HepG2 (cell line): Measurements from ENCODE around the gene ZNF792. TPM values are rescaled to one million over a fixed set of nuclear protein-coding genes. Genes with fewer than 3 reads are reported as not detected.

Experiments
- ATAC-seq: fragments of 200-7000 bp; cut with Tn5 transposase; 3 replicates; pipeline ENCODE4 v1.9.1; 2020; ENCODE audit warnings: mild to moderate bottlenecking, moderate library complexity
- BruUV-seq: library from RNA; stranded (reverse); fragments of 400-500 nt; replicated peaks from 2 replicates; lab custom pipeline; 2021; lab: Mats Ljungman, UMichigan
- CTCF ChIA-PET: fragments of 300-600 bp; formaldehyde crosslinking; extraction: SDS; loops from one replicate; lab custom pipeline; 2021; ENCODE audit warnings: low total read pairs, inconsistent platforms, low intra/inter-chr PET ratio; lab: Yijun Ruan, JAX
- POLR2A ChIA-PET: fragments of 350-600 bp; sonication (Branson Sonifier 250); formaldehyde crosslinking; loops from one replicate; lab custom pipeline; 2020; ENCODE audit warnings: antibody characterized with exemption, inconsistent platforms; lab: Yijun Ruan, JAX
- DNase-seq: peaks from one replicate; pipeline ENCODE4 v3.0.0-alpha.2; 2015; ENCODE audit warnings: low spot score
- FAIRE-seq: peaks from 3 replicates; lab custom pipeline; 2011; peaks lifted over from hg19 to GRCh38; lab: Jason Lieb, UNC
- H2AFZ ChIP-seq: one replicate; pipeline ENCODE4 v1.6.1; 2011; ENCODE audit warnings: low read length, inconsistent platforms
- H3K27ac ChIP-seq: fragments of 300-600 bp; 3 replicates; pipeline ENCODE4 v1.8.0; 2011; ENCODE audit warnings: mixed run types, mild to moderate bottlenecking, mixed read lengths, low read length, inconsistent platforms; ENCODE audit not compliant: insufficient read depth; ENCODE audit errors: extremely low read length
- H3K27me3 ChIP-seq, 2 experiments: fragments of 200-600 bp in 1 of 2; 2 replicates in 1 of 2; 3 replicates in 1 of 2; pipeline versions ENCODE4 v1.6.0 to v1.8.0; 2011; ENCODE audit warnings: low read length in 2 of 2, mild to moderate bottlenecking in 2 of 2, moderate library complexity in 2 of 2, inconsistent platforms in 1 of 2; ENCODE audit not compliant: insufficient read depth in 2 of 2, control insufficient read depth in 1 of 2
- H3K36me3 ChIP-seq, 2 experiments: fragments of 200-600 bp in 1 of 2; replicated peaks in 1 of 2; 2 replicates in 1 of 2; 3 replicates in 1 of 2; pipeline versions ENCODE4 v1.5.1 to v1.8.0; 2011; ENCODE audit warnings: low read length in 2 of 2, inconsistent platforms in 1 of 2; ENCODE audit not compliant: insufficient read depth in 2 of 2, control insufficient read depth in 1 of 2
- H3K4me1 ChIP-seq: 2 replicates; pipeline ENCODE4 v1.5.1; 2012; ENCODE audit warnings: low read length, inconsistent platforms; ENCODE audit not compliant: insufficient read depth
- H3K4me2 ChIP-seq: 2 replicates; pipeline ENCODE4 v1.6.0; 2011; ENCODE audit warnings: low read depth, low read length, inconsistent platforms
- H3K4me3 ChIP-seq, 3 experiments: fragments of 200-600 bp in 1 of 3; sonication (generic), shearing (Covaris generic) in 1 of 3; replicated peaks in 1 of 3; 2 replicates each; pipeline ENCODE4 v1.5.1; 2011 to 2016; ENCODE audit warnings: low read length in 3 of 3, inconsistent platforms in 2 of 3, low read depth in 2 of 3, mild to moderate bottlenecking in 2 of 3, control low read depth in 1 of 3, mixed read lengths in 1 of 3; ENCODE audit not compliant: insufficient read depth in 1 of 3
- H3K79me2 ChIP-seq: one replicate; pipeline ENCODE4 v1.6.1; 2011; ENCODE audit warnings: low read length, inconsistent platforms; ENCODE audit not compliant: insufficient read depth
- H3K9ac ChIP-seq: 2 replicates; pipeline ENCODE4 v1.6.0; 2011; ENCODE audit warnings: mild to moderate bottlenecking, low read depth, low read length, inconsistent platforms; ENCODE audit not compliant: insufficient read depth
- H3K9me3 ChIP-seq: 2 replicates; pipeline ENCODE4 v1.5.1; 2012; ENCODE audit warnings: mild to moderate bottlenecking, low read length
- H4K20me1 ChIP-seq: 2 replicates; pipeline ENCODE4 v1.6.0; 2011; ENCODE audit warnings: inconsistent platforms, mild to moderate bottlenecking, low read length, moderate library complexity; ENCODE audit not compliant: insufficient read depth
- CAMTA2 ChIP-seq: sonication (generic); formaldehyde crosslinking; IDR thresholded peaks from 2 replicates; pipeline ENCODE4 v1.4.0; 2020; ENCODE audit warnings: mild to moderate bottlenecking, missing genetic modification reagents, borderline replicate concordance
- CBX1 ChIP-seq: IDR thresholded peaks from one replicate; pipeline ENCODE4 v1.6.1; 2016; ENCODE audit warnings: antibody characterized with exemption, low read depth
- GABPA ChIP-seq, 2 experiments: IDR thresholded peaks; 2 replicates each; pipeline ENCODE4 v1.6.1; 2011 to 2016; ENCODE audit warnings: low read depth in 2 of 2, low read length in 1 of 2, missing biosample characterization in 1 of 2, missing genetic modification characterization in 1 of 2
- KAT2B ChIP-seq: fragments of 150-350 bp; IDR thresholded peaks from 2 replicates; pipeline ENCODE4 v1.6.1; 2014; ENCODE audit warnings: low read depth, low read length, borderline replicate concordance
- MZF1 ChIP-seq: sonication (generic); formaldehyde crosslinking; IDR thresholded peaks from 2 replicates; pipeline ENCODE4 v1.8.1; 2023; ENCODE audit warnings: mild to moderate bottlenecking, missing genetic modification reagents, borderline replicate concordance
- SOX5 ChIP-seq: IDR thresholded peaks from 2 replicates; pipeline ENCODE4 v1.6.1; 2016; ENCODE audit warnings: borderline replicate concordance
- SRY ChIP-seq: sonication (generic); formaldehyde crosslinking; IDR thresholded peaks from 2 replicates; pipeline ENCODE4 v1.8.0; 2022; ENCODE audit warnings: mild to moderate bottlenecking, missing genetic modification reagents
- USF2 ChIP-seq, 2 experiments: sonication (generic) in 1 of 2; formaldehyde crosslinking in 1 of 2; IDR thresholded peaks; 2 replicates each; pipeline versions ENCODE4 v1.5.1 to v1.6.1; 2011 to 2020; ENCODE audit warnings: borderline replicate concordance in 1 of 2, low read depth in 1 of 2, low read length in 1 of 2, mild to moderate bottlenecking in 1 of 2, missing genetic modification reagents in 1 of 2, moderate library complexity in 1 of 2
- ZFP36 ChIP-seq: fragments of 150-350 bp; IDR thresholded peaks from 2 replicates; pipeline ENCODE4 v1.6.1; 2018; ENCODE audit warnings: borderline replicate concordance, low read length, low read depth; ENCODE audit not compliant: partially characterized antibody
- ZNF326 ChIP-seq: sonication (generic); formaldehyde crosslinking; IDR thresholded peaks from 2 replicates; pipeline ENCODE4 v1.4.0; 2020; ENCODE audit warnings: missing genetic modification reagents, borderline replicate concordance
- ZNF431 ChIP-seq: sonication (generic); formaldehyde crosslinking; IDR thresholded peaks from 2 replicates; pipeline ENCODE4 v1.9.0; 2022; ENCODE audit warnings: missing genetic modification reagents, low read depth, mild to moderate bottlenecking, borderline replicate concordance
- ZNF546 ChIP-seq: sonication (generic); formaldehyde crosslinking; conservative IDR thresholded peaks from 2 replicates; pipeline ENCODE4 v1.8.1; 2023; ENCODE audit warnings: mild to moderate bottlenecking, missing genetic modification reagents
- WGBS: methylation state at CpG from one replicate; pipeline ENCODE4 v1.1.6; 2017; ENCODE audit warnings: low lambda C conversion rate; 5-methylcytosine and 5-hydroxymethylcytosine counted together
- in situ Hi-C: cut with HindIII; loops from 2 replicates; pipeline ENCODE4 v1.10.0; 2017; ENCODE audit warnings: low pct_unique_long_range_greater_than_20kb; ENCODE audit not compliant: extremely low pct_ligation_motif_present
- intact Hi-C: fragments of 100-400 bp; cut with micrococcal nuclease; formaldehyde crosslinking; loops from one replicate; pipeline ENCODE4 v1.10.0; 2022; ENCODE audit not compliant: unreplicated experiment
- polyA plus RNA-seq, 8 experiments: library from polyadenylated mRNA; depleted of rRNA in 3 of 8; stranded (reverse) in 7 of 8; unstranded in 1 of 8; fragments of >200 nt; fragmentation: Illumina TruSeq in 4 of 8; extraction: Trizol in 4 of 8; gene quantifications; 2 replicates each; pipeline versions ENCODE4 v1.2.1 to v1.2.3, GENCODE V29; 2011 to 2016; ENCODE audit warnings: low read depth in 4 of 8, missing spikeins in 1 of 8, mixed read lengths in 1 of 8; ENCODE audit not compliant: insufficient read depth in 1 of 8
- total RNA-seq, 5 experiments: library from RNA; depleted of rRNA; stranded (reverse); fragments of >200 nt; fragmentation: Illumina TruSeq; extraction: Trizol; gene quantifications; 2 replicates each; pipeline ENCODE4 v1.2.3, GENCODE V29; 2016; ENCODE audit warnings: low read depth in 1 of 5

Gene ZNF792
- total and polyA plus RNA-seq, 2 of the 13 experiments (the other 11 are each of a cell fraction or from before 2014, with no cell fraction given) = 5.5 to 11.5 TPM

- Histone ChIP-seq H3K27me3 (no peaks in the 10 kb centered on the region), H3K9ac (no peak overlapping the region), H4K20me1 (no peaks in the 10 kb centered on the region), H2AFZ (no peak overlapping the region), H3K36me3 (no peaks in the 10 kb centered on the region), H3K79me2 (no peaks in the 10 kb centered on the region), H3K27ac (no peak overlapping the region), H3K9me3 (peaks cover 34% of the 10 kb centered on the region), H3K4me1 (peaks cover 15% of the 10 kb centered on the region), H3K4me3 (no peak overlapping the region), H3K4me2 (no peak overlapping the region)
- DNase-seq (no peak), ATAC-seq (no peak), FAIRE-seq (no peak)
- 24% methylated on average over 2 of the region's 2 CpGs for WGBS
- TF ChIP-seq ZNF546 (CRISPR knock-in tag) = no peak
- no peak for TF ChIP-seq ZFP36
- TF ChIP-seq KAT2B = no peak
- TF ChIP-seq USF2 (IDR thresholded peaks at IDR 0.05; ENCODE audit: low read depth, low read length) = no peak
- TF ChIP-seq USF2 (CRISPR knock-in tag; IDR thresholded peaks at IDR 0.05; ENCODE audit: borderline replicate concordance) = no peak
- no peak for TF ChIP-seq CBX1
- no peak for TF ChIP-seq GABPA (IDR thresholded peaks at IDR 0.05; ENCODE audit: low read depth, low read length)
- TF ChIP-seq GABPA (CRISPR knock-in tag; IDR thresholded peaks at IDR 0.05; ENCODE audit: low read depth) = no peak
- no peak for TF ChIP-seq SRY (CRISPR knock-in tag)
- TF ChIP-seq CAMTA2 (CRISPR knock-in tag) = no peak
- no peak for TF ChIP-seq ZNF326 (CRISPR knock-in tag)
- TF ChIP-seq ZNF431 = no peak
- TF ChIP-seq MZF1 (CRISPR knock-in tag) = no peak
- no peak for TF ChIP-seq SOX5 (CRISPR knock-in tag)
- POLR2A ChIA-PET = no interaction called here
- BruUV-seq = no TSS peak
- CTCF ChIA-PET = no interaction called here
- intact Hi-C loops (no loop called here), in situ Hi-C loops (no loop called here)
These were observed 45.8 kb downstream of the ZNF792 start for GRCh38 chr19:34918190-34918589.
